GM12878 (cell line): ENCODE results near the gene SPNS1. TPM values are rescaled to one million over a fixed set of nuclear protein-coding genes. Genes with fewer than 3 reads are reported as not detected.

Experiments
- JUND ChIP-seq: IDR thresholded peaks from 2 replicates; pipeline ENCODE4 v1.6.1; 2012; ENCODE audit warnings: low read depth, mild to moderate bottlenecking, low read length, improper control_type of control experiment, moderate library complexity
- MYC ChIP-seq: IDR thresholded peaks from 2 replicates; pipeline ENCODE4 v1.6.1; 2011; ENCODE audit warnings: mild to moderate bottlenecking, low read length, moderate library complexity, inconsistent platforms; ENCODE audit not compliant: insufficient read depth, insufficient replicate concordance, insufficient read length, severe bottlenecking
- NRF1 ChIP-seq: conservative IDR thresholded peaks from 2 replicates; pipeline ENCODE4 v1.6.1; 2011; ENCODE audit warnings: mild to moderate bottlenecking, low read depth, low read length, improper control_type of control experiment
- RAD21 ChIP-seq: IDR thresholded peaks from 2 replicates; pipeline ENCODE4 v1.6.1; 2011; ENCODE audit warnings: mild to moderate bottlenecking, low read depth, low read length, moderate library complexity; ENCODE audit not compliant: insufficient read depth
- RUNX3 ChIP-seq: IDR thresholded peaks from 2 replicates; pipeline ENCODE4 v1.6.1; 2012; ENCODE audit warnings: low read length, inconsistent platforms
- SIN3A ChIP-seq: IDR thresholded peaks from 2 replicates; pipeline ENCODE4 v1.6.1; 2012; ENCODE audit warnings: low read depth, low read length, improper control_type of control experiment
- SUPT20H ChIP-seq: IDR thresholded peaks from 2 replicates; pipeline ENCODE4 v1.6.1; 2011; ENCODE audit warnings: low read depth, mild to moderate bottlenecking, low read length, moderate library complexity, borderline replicate concordance; ENCODE audit not compliant: control insufficient read depth
- polyA plus RNA-seq, 11 experiments: library from polyadenylated mRNA; depleted of rRNA in 4 of 11; unstranded in 6 of 11; stranded (reverse) in 5 of 11; fragments of >200 nt; fragmentation: Nextera tagmentation in 4 of 11; fragmentation: Illumina TruSeq in 1 of 11; extraction: Ambion mirVana in 4 of 11; extraction: Trizol in 1 of 11; gene quantifications; 1 replicate in 1 of 11; 2 replicates in 10 of 11; pipeline versions ENCODE4 v1.2.1 to v1.2.3, GENCODE V29; 2011 to 2016; ENCODE audit warnings: inconsistent platforms in 2 of 11, missing spikeins in 2 of 11, low read depth in 1 of 11
- total RNA-seq, 4 experiments: library from RNA; depleted of rRNA in 3 of 4; stranded (reverse); fragments of >200 nt in 3 of 4; fragmentation: Illumina TruSeq in 1 of 4; extraction: Trizol in 1 of 4; gene quantifications; 2 replicates each; pipeline versions ENCODE4 v1.2.1 to v1.2.3, GENCODE V29; 2013 to 2021
- TF ChIP-seq, protein P1 (sequence below): IDR thresholded peaks from 2 replicates; pipeline ENCODE4 v1.6.1; 2011; ENCODE audit warnings: borderline replicate concordance, low read depth, mild to moderate bottlenecking, moderate library complexity, low read length; ENCODE audit not compliant: insufficient read depth, poor library complexity, severe bottlenecking
- TF ChIP-seq, protein P2 (sequence below): fragments of 150-350 bp; IDR thresholded peaks from 2 replicates; pipeline ENCODE4 v1.6.1; 2016; ENCODE audit warnings: low read depth, low read length
- TF ChIP-seq, protein P3 (sequence below): fragments of 450-650 bp; IDR thresholded peaks from 2 replicates; pipeline ENCODE4 v1.6.1; 2018; ENCODE audit warnings: mild to moderate bottlenecking, low read depth, moderate library complexity; ENCODE audit not compliant: partially characterized antibody
- TF ChIP-seq, protein P4 (sequence below): IDR thresholded peaks from 2 replicates; pipeline ENCODE4 v1.6.1; 2012; ENCODE audit warnings: improper control_type of control experiment, low read depth, low read length; ENCODE audit not compliant: insufficient replicate concordance
- TF ChIP-seq, protein P5 (sequence below): IDR thresholded peaks from 2 replicates; pipeline ENCODE4 v1.6.1; 2011; ENCODE audit warnings: low read depth, mild to moderate bottlenecking, low read length, moderate library complexity, borderline replicate concordance; ENCODE audit errors: extremely low read depth

Gene SPNS1
- total and polyA plus RNA-seq, 10 of the 15 experiments (the other 5 are each of a cell fraction or from before 2014, with no cell fraction given), result 0.16 to 37.6 (median 12.0) TPM

DNA sequence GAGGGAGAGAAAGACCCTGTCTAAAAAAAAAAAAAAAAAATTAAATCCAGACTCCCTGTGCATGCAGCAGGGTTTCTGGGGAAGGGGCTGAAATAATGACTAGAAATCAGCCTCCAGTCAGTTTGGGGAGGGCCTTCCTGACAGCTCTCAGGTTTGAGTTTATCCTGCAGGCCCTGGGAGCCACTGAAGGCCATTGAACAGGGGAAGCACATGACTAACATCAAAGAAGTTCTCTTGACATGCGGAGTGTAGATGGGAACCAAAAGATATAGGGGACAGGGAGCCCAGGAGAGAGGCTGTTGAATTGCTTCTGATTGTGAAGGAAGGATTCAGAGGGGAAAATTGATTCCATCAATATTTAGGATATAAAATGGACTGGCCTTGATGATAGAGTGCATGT, 46.8 kb upstream of the SPNS1 start (continued):
- TF ChIP-seq, protein P1, sequence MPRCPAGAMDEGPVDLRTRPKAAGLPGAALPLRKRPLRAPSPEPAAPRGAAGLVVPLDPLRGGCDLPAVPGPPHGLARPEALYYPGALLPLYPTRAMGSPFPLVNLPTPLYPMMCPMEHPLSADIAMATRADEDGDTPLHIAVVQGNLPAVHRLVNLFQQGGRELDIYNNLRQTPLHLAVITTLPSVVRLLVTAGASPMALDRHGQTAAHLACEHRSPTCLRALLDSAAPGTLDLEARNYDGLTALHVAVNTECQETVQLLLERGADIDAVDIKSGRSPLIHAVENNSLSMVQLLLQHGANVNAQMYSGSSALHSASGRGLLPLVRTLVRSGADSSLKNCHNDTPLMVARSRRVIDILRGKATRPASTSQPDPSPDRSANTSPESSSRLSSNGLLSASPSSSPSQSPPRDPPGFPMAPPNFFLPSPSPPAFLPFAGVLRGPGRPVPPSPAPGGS, result no peak
- TF ChIP-seq, protein P2, sequence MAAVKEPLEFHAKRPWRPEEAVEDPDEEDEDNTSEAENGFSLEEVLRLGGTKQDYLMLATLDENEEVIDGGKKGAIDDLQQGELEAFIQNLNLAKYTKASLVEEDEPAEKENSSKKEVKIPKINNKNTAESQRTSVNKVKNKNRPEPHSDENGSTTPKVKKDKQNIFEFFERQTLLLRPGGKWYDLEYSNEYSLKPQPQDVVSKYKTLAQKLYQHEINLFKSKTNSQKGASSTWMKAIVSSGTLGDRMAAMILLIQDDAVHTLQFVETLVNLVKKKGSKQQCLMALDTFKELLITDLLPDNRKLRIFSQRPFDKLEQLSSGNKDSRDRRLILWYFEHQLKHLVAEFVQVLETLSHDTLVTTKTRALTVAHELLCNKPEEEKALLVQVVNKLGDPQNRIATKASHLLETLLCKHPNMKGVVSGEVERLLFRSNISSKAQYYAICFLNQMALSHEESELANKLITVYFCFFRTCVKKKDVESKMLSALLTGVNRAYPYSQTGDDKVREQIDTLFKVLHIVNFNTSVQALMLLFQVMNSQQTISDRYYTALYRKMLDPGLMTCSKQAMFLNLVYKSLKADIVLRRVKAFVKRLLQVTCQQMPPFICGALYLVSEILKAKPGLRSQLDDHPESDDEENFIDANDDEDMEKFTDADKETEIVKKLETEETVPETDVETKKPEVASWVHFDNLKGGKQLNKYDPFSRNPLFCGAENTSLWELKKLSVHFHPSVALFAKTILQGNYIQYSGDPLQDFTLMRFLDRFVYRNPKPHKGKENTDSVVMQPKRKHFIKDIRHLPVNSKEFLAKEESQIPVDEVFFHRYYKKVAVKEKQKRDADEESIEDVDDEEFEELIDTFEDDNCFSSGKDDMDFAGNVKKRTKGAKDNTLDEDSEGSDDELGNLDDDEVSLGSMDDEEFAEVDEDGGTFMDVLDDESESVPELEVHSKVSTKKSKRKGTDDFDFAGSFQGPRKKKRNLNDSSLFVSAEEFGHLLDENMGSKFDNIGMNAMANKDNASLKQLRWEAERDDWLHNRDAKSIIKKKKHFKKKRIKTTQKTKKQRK, result no peak
- TF ChIP-seq RUNX3, result no peak
- no peak for TF ChIP-seq MYC
- TF ChIP-seq, protein P3, sequence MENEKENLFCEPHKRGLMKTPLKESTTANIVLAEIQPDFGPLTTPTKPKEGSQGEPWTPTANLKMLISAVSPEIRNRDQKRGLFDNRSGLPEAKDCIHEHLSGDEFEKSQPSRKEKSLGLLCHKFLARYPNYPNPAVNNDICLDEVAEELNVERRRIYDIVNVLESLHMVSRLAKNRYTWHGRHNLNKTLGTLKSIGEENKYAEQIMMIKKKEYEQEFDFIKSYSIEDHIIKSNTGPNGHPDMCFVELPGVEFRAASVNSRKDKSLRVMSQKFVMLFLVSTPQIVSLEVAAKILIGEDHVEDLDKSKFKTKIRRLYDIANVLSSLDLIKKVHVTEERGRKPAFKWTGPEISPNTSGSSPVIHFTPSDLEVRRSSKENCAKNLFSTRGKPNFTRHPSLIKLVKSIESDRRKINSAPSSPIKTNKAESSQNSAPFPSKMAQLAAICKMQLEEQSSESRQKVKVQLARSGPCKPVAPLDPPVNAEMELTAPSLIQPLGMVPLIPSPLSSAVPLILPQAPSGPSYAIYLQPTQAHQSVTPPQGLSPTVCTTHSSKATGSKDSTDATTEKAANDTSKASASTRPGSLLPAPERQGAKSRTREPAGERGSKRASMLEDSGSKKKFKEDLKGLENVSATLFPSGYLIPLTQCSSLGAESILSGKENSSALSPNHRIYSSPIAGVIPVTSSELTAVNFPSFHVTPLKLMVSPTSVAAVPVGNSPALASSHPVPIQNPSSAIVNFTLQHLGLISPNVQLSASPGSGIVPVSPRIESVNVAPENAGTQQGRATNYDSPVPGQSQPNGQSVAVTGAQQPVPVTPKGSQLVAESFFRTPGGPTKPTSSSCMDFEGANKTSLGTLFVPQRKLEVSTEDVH, result no peak
- no peak for TF ChIP-seq JUND
- TF ChIP-seq NRF1, result no peak
- TF ChIP-seq SIN3A, result no peak
- TF ChIP-seq SUPT20H, result no peak
- TF ChIP-seq, protein P4, sequence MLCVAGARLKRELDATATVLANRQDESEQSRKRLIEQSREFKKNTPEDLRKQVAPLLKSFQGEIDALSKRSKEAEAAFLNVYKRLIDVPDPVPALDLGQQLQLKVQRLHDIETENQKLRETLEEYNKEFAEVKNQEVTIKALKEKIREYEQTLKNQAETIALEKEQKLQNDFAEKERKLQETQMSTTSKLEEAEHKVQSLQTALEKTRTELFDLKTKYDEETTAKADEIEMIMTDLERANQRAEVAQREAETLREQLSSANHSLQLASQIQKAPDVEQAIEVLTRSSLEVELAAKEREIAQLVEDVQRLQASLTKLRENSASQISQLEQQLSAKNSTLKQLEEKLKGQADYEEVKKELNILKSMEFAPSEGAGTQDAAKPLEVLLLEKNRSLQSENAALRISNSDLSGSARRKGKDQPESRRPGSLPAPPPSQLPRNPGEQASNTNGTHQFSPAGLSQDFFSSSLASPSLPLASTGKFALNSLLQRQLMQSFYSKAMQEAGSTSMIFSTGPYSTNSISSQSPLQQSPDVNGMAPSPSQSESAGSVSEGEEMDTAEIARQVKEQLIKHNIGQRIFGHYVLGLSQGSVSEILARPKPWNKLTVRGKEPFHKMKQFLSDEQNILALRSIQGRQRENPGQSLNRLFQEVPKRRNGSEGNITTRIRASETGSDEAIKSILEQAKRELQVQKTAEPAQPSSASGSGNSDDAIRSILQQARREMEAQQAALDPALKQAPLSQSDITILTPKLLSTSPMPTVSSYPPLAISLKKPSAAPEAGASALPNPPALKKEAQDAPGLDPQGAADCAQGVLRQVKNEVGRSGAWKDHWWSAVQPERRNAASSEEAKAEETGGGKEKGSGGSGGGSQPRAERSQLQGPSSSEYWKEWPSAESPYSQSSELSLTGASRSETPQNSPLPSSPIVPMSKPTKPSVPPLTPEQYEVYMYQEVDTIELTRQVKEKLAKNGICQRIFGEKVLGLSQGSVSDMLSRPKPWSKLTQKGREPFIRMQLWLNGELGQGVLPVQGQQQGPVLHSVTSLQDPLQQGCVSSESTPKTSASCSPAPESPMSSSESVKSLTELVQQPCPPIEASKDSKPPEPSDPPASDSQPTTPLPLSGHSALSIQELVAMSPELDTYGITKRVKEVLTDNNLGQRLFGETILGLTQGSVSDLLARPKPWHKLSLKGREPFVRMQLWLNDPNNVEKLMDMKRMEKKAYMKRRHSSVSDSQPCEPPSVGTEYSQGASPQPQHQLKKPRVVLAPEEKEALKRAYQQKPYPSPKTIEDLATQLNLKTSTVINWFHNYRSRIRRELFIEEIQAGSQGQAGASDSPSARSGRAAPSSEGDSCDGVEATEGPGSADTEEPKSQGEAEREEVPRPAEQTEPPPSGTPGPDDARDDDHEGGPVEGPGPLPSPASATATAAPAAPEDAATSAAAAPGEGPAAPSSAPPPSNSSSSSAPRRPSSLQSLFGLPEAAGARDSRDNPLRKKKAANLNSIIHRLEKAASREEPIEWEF, result no peak
- no peak for TF ChIP-seq RAD21
- TF ChIP-seq, protein P5, sequence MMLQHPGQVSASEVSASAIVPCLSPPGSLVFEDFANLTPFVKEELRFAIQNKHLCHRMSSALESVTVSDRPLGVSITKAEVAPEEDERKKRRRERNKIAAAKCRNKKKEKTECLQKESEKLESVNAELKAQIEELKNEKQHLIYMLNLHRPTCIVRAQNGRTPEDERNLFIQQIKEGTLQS, result no peak
- TF ChIP-seq, all 136 proteins: peak for 0
